Chondrocyte (in vitro differentiated cells): Measurements from ENCODE around the gene CAMK2D. TPM values are rescaled to one million over a fixed set of nuclear protein-coding genes. Genes with fewer than 3 reads are reported as not detected.

Experiments used
- DNase-seq: peaks from one replicate; pipeline ENCODE4 v3.0.0; 2021; ENCODE audit warnings: mixed read lengths, low spot score
- H3K27ac Mint-ChIP-seq: one replicate; pipeline ENCODE4 v1.8.0; 2021; ENCODE audit warnings: mild to moderate bottlenecking, moderate library complexity, mixed read lengths; ENCODE audit not compliant: unreplicated experiment
- H3K27me3 Mint-ChIP-seq: 2 replicates; pipeline ENCODE4 v1.8.0; 2021; ENCODE audit warnings: low read depth, mixed read lengths
- H3K36me3 Mint-ChIP-seq: 2 replicates; pipeline ENCODE4 v1.8.0; 2021; ENCODE audit warnings: low read depth, mixed read lengths
- H3K4me1 Mint-ChIP-seq: 2 replicates; pipeline ENCODE4 v1.8.0; 2021; ENCODE audit warnings: low read depth, mild to moderate bottlenecking, mixed read lengths
- H3K4me3 Mint-ChIP-seq: one replicate; pipeline ENCODE4 v1.8.0; 2021; ENCODE audit warnings: mild to moderate bottlenecking, moderate library complexity, mixed read lengths; ENCODE audit not compliant: unreplicated experiment
- H3K9me3 Mint-ChIP-seq: 2 replicates; pipeline ENCODE4 v1.8.0; 2021; ENCODE audit warnings: low read depth, mixed read lengths
- total RNA-seq: library from RNA; stranded (reverse); gene quantifications from 3 replicates; pipeline ENCODE4 v1.2.1, GENCODE V29; 2021
- TF ChIP-seq, protein P1 (sequence below): fragments of 200-600 bp; sonication (generic); IDR thresholded peaks from 2 replicates; pipeline ENCODE4 v1.5.0; 2021; ENCODE audit warnings: antibody characterized with exemption, mild to moderate bottlenecking, moderate library complexity

Gene CAMK2D
- total RNA-seq, 1 donor from 2014 or later = 73.7 TPM

DNA sequence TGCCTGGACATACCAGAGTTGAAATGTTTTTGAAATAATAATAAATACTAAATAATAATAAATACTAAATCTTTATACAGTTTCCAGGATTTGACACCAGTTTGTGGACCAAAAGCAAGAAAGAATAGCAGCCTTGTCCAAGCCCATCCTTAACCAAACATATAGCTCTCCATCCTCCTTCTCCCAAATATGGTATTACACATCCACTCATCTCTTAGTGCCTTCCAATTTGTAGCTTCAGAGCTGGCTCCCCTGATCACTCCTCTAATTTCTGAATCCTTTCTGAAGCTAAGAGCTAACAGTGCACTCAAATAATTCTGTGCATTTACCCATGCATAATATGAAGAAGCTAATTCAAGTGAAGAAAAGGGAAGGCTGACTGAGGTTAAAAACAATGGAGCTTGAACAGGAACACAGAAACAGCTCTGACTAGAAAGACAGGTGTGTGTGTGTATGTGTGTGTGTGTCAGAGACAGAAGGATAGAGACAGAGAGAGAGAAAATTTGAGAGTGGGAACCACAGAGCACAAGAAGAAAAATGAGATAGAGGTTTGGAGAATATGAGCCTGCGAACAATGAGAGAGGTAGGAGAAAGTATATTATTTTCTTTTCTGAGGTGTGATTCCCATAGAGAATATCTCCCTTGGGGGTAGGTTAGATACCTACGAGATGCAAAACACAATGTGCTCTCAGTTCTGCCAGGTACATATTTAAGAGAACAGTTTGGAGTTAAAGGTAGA lies 123.5 kb downstream of the CAMK2D start:
- Mint-ChIP-seq H3K9me3 (peaks cover 2% of the 10 kb centered on the region), H3K4me1 (peaks cover 71% of the 10 kb centered on the region), H3K4me3 (no peak overlapping the region), H3K27me3 (no peaks in the 10 kb centered on the region), H3K36me3 (no peaks in the 10 kb centered on the region), H3K27ac (no peak overlapping the region)
- DNase-seq = no peak
- TF ChIP-seq, protein P1, sequence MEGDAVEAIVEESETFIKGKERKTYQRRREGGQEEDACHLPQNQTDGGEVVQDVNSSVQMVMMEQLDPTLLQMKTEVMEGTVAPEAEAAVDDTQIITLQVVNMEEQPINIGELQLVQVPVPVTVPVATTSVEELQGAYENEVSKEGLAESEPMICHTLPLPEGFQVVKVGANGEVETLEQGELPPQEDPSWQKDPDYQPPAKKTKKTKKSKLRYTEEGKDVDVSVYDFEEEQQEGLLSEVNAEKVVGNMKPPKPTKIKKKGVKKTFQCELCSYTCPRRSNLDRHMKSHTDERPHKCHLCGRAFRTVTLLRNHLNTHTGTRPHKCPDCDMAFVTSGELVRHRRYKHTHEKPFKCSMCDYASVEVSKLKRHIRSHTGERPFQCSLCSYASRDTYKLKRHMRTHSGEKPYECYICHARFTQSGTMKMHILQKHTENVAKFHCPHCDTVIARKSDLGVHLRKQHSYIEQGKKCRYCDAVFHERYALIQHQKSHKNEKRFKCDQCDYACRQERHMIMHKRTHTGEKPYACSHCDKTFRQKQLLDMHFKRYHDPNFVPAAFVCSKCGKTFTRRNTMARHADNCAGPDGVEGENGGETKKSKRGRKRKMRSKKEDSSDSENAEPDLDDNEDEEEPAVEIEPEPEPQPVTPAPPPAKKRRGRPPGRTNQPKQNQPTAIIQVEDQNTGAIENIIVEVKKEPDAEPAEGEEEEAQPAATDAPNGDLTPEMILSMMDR = no peak

DNA sequence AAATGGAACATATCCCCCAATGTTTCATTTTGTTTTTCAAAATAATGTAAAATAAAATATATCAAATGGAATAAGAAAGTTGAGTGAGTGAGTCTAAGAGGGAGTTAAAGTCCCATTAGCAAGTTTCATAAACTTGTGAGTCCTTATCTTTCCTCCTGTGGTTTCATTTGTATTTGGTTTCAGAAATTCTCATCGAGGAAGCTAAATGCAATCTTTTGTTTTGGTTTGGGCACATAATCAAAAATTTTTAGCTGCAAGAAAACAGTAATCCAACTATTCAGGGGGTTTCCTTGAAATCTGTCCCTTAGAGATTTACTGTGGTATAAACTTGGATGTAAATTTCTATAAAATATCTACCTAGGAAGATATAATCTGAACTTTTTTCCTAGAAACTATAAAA lies 124.2 kb downstream of the CAMK2D start:
- no peak for DNase-seq

DNA sequence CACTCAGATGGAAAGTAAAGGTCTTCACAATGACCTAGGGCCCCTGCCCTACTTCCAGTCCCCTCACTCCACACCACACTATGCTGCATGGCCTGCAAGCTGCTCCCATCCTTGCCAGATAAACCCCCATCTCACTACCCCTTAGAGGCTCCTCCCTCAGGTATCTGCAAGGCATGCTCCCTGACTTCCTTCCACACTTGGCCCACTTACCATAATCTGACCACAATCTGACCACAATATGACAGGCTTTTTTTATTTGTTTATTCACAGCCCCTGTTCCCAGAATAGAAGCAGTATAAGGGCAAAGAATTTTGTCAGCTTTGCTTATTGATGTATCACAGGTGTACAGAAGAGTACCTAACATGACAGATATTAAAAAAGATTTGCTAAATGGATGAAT lies 124.7 kb downstream of the CAMK2D start:
- H3K9me3 Mint-ChIP-seq = peaks cover 2% of the 10 kb centered on the region
- DNase-seq = no peak

More for the DNA sequence above, 124.2 kb downstream of the CAMK2D start:
- Mint-ChIP-seq H3K36me3 (no peaks in the 10 kb centered on the region), H3K4me3 (no peak overlapping the region), H3K4me1 (peaks cover 68% of the 10 kb centered on the region), H3K27ac (no peak overlapping the region), H3K9me3 (peaks cover 2% of the 10 kb centered on the region), H3K27me3 (no peaks in the 10 kb centered on the region)
- TF ChIP-seq, protein P1 = no peak

DNA sequence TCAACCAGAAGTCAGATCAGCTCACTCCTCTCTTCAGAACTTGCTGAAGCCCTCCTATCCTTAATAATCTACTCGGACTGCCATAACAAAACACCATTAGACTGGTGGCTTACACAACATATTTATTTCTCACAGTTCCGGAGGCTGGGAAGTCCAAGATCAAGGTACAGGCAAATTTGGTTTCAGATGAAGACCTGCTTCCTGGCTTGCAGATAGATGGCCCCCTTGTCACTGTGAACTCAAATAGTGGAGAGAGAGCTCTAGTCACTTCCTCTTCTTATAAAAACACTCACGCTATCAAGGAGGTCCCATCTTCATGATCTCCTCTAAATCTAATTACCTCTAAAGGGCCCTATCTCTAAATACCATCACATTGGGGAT lies 125.1 kb downstream of the CAMK2D start:
- H3K27me3 Mint-ChIP-seq = no peaks in the 10 kb centered on the region
- no peak overlapping the region for H3K4me3 Mint-ChIP-seq
- peaks cover 65% of the 10 kb centered on the region for H3K4me1 Mint-ChIP-seq
- peak overlapping the region; percentile 80 for H3K27ac Mint-ChIP-seq
- peaks cover 2% of the 10 kb centered on the region for H3K9me3 Mint-ChIP-seq
- TF ChIP-seq, protein P1 = peak; percentile 9
- H3K36me3 Mint-ChIP-seq = no peaks in the 10 kb centered on the region
- DNase-seq = no peak

More for the DNA sequence above, 124.7 kb downstream of the CAMK2D start:
- Mint-ChIP-seq H3K4me1 (peaks cover 65% of the 10 kb centered on the region), H3K27me3 (no peaks in the 10 kb centered on the region), H3K4me3 (no peak overlapping the region), H3K36me3 (no peaks in the 10 kb centered on the region), H3K27ac (peak overlapping the region; percentile 80)
- TF ChIP-seq, protein P1 = no peak

DNA sequence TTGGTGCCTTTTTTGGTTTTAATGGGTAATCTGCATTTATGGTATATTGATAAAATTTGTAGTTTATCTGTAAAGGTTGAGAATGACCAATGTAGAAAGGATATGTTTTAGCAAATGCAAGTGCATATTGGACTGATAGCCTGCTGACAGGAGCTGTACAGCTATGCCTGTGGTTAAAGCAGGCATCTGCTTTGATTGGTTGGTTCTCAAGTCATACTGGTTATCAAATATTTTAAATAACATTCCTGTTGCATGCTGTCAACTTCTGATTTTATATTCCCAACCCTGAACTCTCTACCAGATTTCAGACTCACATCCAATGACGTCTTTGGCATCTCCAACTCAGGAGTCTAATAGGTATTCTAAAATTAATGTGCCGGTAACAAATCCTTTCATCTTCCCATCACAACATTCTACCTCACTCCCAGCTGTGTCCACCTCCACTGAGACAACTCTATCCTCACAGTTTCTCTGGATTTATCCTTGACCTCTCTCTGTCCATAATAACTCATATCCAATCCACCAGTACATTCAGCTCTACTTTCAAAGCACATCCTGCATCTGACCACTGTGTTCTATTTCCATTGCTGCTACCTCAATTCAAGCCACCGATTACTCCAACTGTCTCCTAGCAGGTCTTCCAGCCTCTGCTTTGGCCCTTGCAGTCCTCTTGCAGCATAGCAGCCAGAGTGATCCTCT lies 125.7 kb downstream of the CAMK2D start:
- H3K36me3 Mint-ChIP-seq = no peaks in the 10 kb centered on the region
- no peak overlapping the region for H3K4me3 Mint-ChIP-seq
- no peak for DNase-seq
- H3K9me3 Mint-ChIP-seq = peaks cover 2% of the 10 kb centered on the region
- H3K27ac Mint-ChIP-seq = peak overlapping the region; percentile 78
- peaks cover 65% of the 10 kb centered on the region for H3K4me1 Mint-ChIP-seq
- no peaks in the 10 kb centered on the region for H3K27me3 Mint-ChIP-seq
- TF ChIP-seq, protein P1 = no peak
